ENCODE data around the gene TRAPPC6A. TPM values are rescaled to one million over a fixed set of nuclear protein-coding genes. Genes with fewer than 3 reads are reported as not detected.
A peak's percentile ranks its signal among the peaks of the same experiment; 100 is the strongest.

The TRAPPC6A gene
- total and polyA plus RNA-seq, 7 experiments from 2014 or later: 44.6 to 174 (median 55.1) TPM

- H3K27me3 Mint-ChIP-seq: no peaks in the 10 kb centered on the region
- no peak for ATAC-seq
These were observed 1.9 kb upstream of the TRAPPC6A start for GRCh38 chr19:45179892-45180370.

GRCh38 chr19:45179072-45179891, 1.2 kb upstream of the TRAPPC6A start:
- Histone ChIP-seq H3K4me1 (ENCODE audit: control insufficient read depth in 2 of 2, insufficient read depth in 2 of 2, low read length in 2 of 2) (peaks cover 23 to 28% of the 10 kb centered on the region in 2 donors), H3K27ac (ENCODE audit: low read depth, low read length) (peak overlapping the region; percentile 83), H3K36me3 (ENCODE audit: control insufficient read depth in 2 of 3, insufficient read depth in 3 of 3, low read length in 3 of 3) (peaks cover 0 to 10% (median 4%) of the 10 kb centered on the region in 3 experiments), H3K4me3 (ENCODE audit: low read length) (peak overlapping the region; percentile 83), H3K27me3 (ENCODE audit: control insufficient read depth in 2 of 2, insufficient read depth in 2 of 2, low read length in 2 of 2) (no peaks in the 10 kb centered on the region), H3K9me3 (ENCODE audit: control insufficient read depth in 2 of 3, low read length in 3 of 3) (no peaks in the 10 kb centered on the region)
- Mint-ChIP-seq H3K4me1 (peaks cover 15 to 58% (median 42%) of the 10 kb centered on the region in 7 donors), H3K9me3 (peaks cover 0 to 2% (median 0%) of the 10 kb centered on the region in 11 donors), H3K36me3 (peaks cover 0 to 13% (median 7%) of the 10 kb centered on the region in 5 donors), H3K27me3 (no peaks in the 10 kb centered on the region), H3K4me3 (peak overlapping the region; percentile 87 to 99 (median 96)), H3K27ac (peak overlapping the region; percentile 88 to 98 (median 94))
- DNase-seq (peak in 8 of 9 donors; percentile 28 to 63 (median 35)), ATAC-seq (no peak)
- CTCF ChIA-PET: interaction anchor here (0.6 to 1.7 kb wide), 5 partner anchors 8 to 138 kb away, joined by 3 to 11 read pairs (median 6); partner anchors contain the start of gene PPP1R37
- POLR2A ChIA-PET: interaction anchor here (0.6 to 3.5 kb wide), 15 partner anchors 8 to 1062 kb away, joined by 3 to 36 read pairs (median 5); partner anchors contain the start of genes CLASRP, NKPD1 and PPP1R37
- intact Hi-C loops (cut with micrococcal nuclease): loop anchor here (2.0 to 10.0 kb wide), 7 partner anchors 72 to 708 kb away; partner anchors contain the start of genes VASP (in 2 of the 2), GEMIN7 (in 1 of the 2), IRF2BP1 (in 1 of the 2) and MARK4 (in 1 of the 2)

More at GRCh38 chr19:45179892-45180370, 1.9 kb upstream of the TRAPPC6A start:
- H3K27ac ChIP-seq (ENCODE audit: low read depth, low read length): peak overlapping the region; percentile 83
- Mint-ChIP-seq H3K4me3 (peak overlapping the region; percentile 58 to 95 (median 74)), H3K36me3 (peaks cover 0 to 13% (median 7%) of the 10 kb centered on the region in 5 donors), H3K4me1 (peaks cover 17 to 60% (median 42%) of the 10 kb centered on the region in 7 donors), H3K27ac (peak overlapping the region in 5 of 9 donors; percentile 46 to 81 (median 67)), H3K9me3 (peaks cover 0 to 2% (median 0%) of the 10 kb centered on the region in 11 donors)
- no peak for DNase-seq
- H3K4me3 ChIP-seq (ENCODE audit: low read length): peak overlapping the region; percentile 83
- peaks cover 0 to 10% (median 4%) of the 10 kb centered on the region in 3 experiments for H3K36me3 ChIP-seq (ENCODE audit: control insufficient read depth in 2 of 3, insufficient read depth in 3 of 3, low read length in 3 of 3)
- H3K4me1 ChIP-seq (ENCODE audit: control insufficient read depth in 2 of 2, insufficient read depth in 2 of 2, low read length in 2 of 2): peaks cover 23 to 27% of the 10 kb centered on the region in 2 donors
- no peaks in the 10 kb centered on the region for H3K9me3 ChIP-seq (ENCODE audit: control insufficient read depth in 2 of 3, low read length in 3 of 3)
- POLR2A ChIA-PET: interaction anchor here (2.7 to 3.5 kb wide), 3 partner anchors 16 to 88 kb away, joined by 12 to 36 read pairs (median 29); partner anchors contain the start of gene PPP1R37
- H3K27me3 ChIP-seq (ENCODE audit: control insufficient read depth in 2 of 2, insufficient read depth in 2 of 2, low read length in 2 of 2): no peaks in the 10 kb centered on the region
- CTCF ChIA-PET: no interaction called here
- intact Hi-C loops (cut with micrococcal nuclease): loop anchor here (2.0 to 10.0 kb wide), 7 partner anchors 71 to 707 kb away; partner anchors contain the start of genes VASP (in 2 of the 2), GEMIN7 (in 1 of the 2), IRF2BP1 (in 1 of the 2) and MARK4 (in 1 of the 2)

GRCh38 chr19:45178262-45179071, 430 bp upstream of the TRAPPC6A start, which contains the start of gene BLOC1S3:
Gene BLOC1S3, plus strand, starts transcription at chr19:45178784. Its CDS starts 513 bp downstream, at chr19:45179297.
- DNase-seq (peak; percentile 97 to 100 (median 100)), ATAC-seq (peak; percentile 93)
- peaks cover 23 to 34% of the 10 kb centered on the region in 2 donors for H3K4me1 ChIP-seq (ENCODE audit: control insufficient read depth in 2 of 2, insufficient read depth in 2 of 2, low read length in 2 of 2)
- Mint-ChIP-seq H3K4me1 (peaks cover 9 to 63% (median 49%) of the 10 kb centered on the region in 7 donors), H3K27me3 (no peaks in the 10 kb centered on the region), H3K4me3 (peak within 1 kb of the TSS; percentile 87 to 99 (median 96)), H3K36me3 (peaks cover 0 to 13% (median 7%) of the 10 kb centered on the region in 5 donors), H3K27ac (peak within 1 kb of the TSS; percentile 88 to 98 (median 94)), H3K9me3 (peaks cover 0 to 2% (median 0%) of the 10 kb centered on the region in 11 donors)
- CTCF ChIA-PET: interaction anchor here (0.6 to 1.7 kb wide), 6 partner anchors 9 to 264 kb away, joined by 3 to 11 read pairs (median 4); partner anchors contain the start of gene PPP1R37
- intact Hi-C loops (cut with micrococcal nuclease): loop anchor here (1.0 to 10.0 kb wide), 23 partner anchors 25 to 709 kb away; partner anchors contain the start of genes CLPTM1 (in 2 of the 2), GEMIN7 (in 2 of the 2), MARK4 (in 2 of the 2) and OPA3 (in 2 of the 2)
- no peaks in the 10 kb centered on the region for H3K27me3 ChIP-seq (ENCODE audit: control insufficient read depth in 2 of 2, insufficient read depth in 2 of 2, low read length in 2 of 2)
- peaks cover 0 to 10% (median 4%) of the 10 kb centered on the region in 3 experiments for H3K36me3 ChIP-seq (ENCODE audit: control insufficient read depth in 2 of 3, insufficient read depth in 3 of 3, low read length in 3 of 3)
- no peaks in the 10 kb centered on the region for H3K9me3 ChIP-seq (ENCODE audit: control insufficient read depth in 2 of 3, low read length in 3 of 3)
- POLR2A ChIA-PET: interaction anchor here (0.6 to 3.5 kb wide), 21 partner anchors 9 to 1061 kb away, joined by 3 to 36 read pairs (median 4); partner anchors contain the start of genes CLASRP, GEMIN7, NKPD1 and PPP1R37
- H3K27ac ChIP-seq (ENCODE audit: low read depth, low read length): peak within 1 kb of the TSS; percentile 83
- peak within 1 kb of the TSS; percentile 88 for H3K4me3 ChIP-seq (ENCODE audit: low read length)

GRCh38 chr19:45175515-45176345, 2.3 kb downstream of the TRAPPC6A start:
- intact Hi-C loops (cut with micrococcal nuclease): loop anchor here (5.0 to 10.0 kb wide), 4 partner anchors 98 to 712 kb away; partner anchors contain the start of genes GEMIN7 (in 1 of the 2), IRF2BP1 (in 1 of the 2), QPCTL (in 1 of the 2) and SNRPD2 (in 1 of the 2)
- ChIA-PET POLR2A (interaction anchor here (0.7 to 1.0 kb wide), 2 partner anchors 8 to 304 kb away, joined by 3 read pairs; no protein-coding TSS in a partner anchor), CTCF (no interaction called here)
- Histone ChIP-seq H3K4me3 (ENCODE audit: low read length) (no peak overlapping the region), H3K27me3 (ENCODE audit: control insufficient read depth in 2 of 2, insufficient read depth in 2 of 2, low read length in 2 of 2) (no peaks in the 10 kb centered on the region), H3K4me1 (ENCODE audit: control insufficient read depth in 2 of 2, insufficient read depth in 2 of 2, low read length in 2 of 2) (peaks cover 34 to 48% of the 10 kb centered on the region in 2 donors), H3K36me3 (ENCODE audit: control insufficient read depth in 2 of 3, insufficient read depth in 3 of 3, low read length in 3 of 3) (no peaks in the 10 kb centered on the region), H3K27ac (ENCODE audit: low read depth, low read length) (no peak overlapping the region), H3K9me3 (ENCODE audit: control insufficient read depth in 2 of 3, low read length in 3 of 3) (no peaks in the 10 kb centered on the region)
- Mint-ChIP-seq H3K36me3 (peaks cover 0 to 4% (median 3%) of the 10 kb centered on the region in 5 donors), H3K27ac (peak overlapping the region in 8 of 9 donors; percentile 1 to 86 (median 50)), H3K9me3 (peaks cover 0 to 2% (median 0%) of the 10 kb centered on the region in 11 donors), H3K4me3 (peak overlapping the region in 9 of 10 donors; percentile 15 to 80 (median 33)), H3K4me1 (peaks cover 10 to 67% (median 50%) of the 10 kb centered on the region in 7 donors), H3K27me3 (no peaks in the 10 kb centered on the region)
- DNase-seq (no peak), ATAC-seq (no peak)

- no peaks in the 10 kb centered on the region for H3K27me3 ChIP-seq (ENCODE audit: control insufficient read depth in 2 of 2, insufficient read depth in 2 of 2, low read length in 2 of 2)
- no peaks in the 10 kb centered on the region for H3K9me3 ChIP-seq (ENCODE audit: control insufficient read depth in 2 of 3, low read length in 3 of 3)
- H3K27ac ChIP-seq (ENCODE audit: low read depth, low read length): peak overlapping the region; percentile 46
- H3K27ac Mint-ChIP-seq: peak overlapping the region in 8 of 9 donors; percentile 9 to 96 (median 72)
- peaks cover 34 to 50% of the 10 kb centered on the region in 2 donors for H3K4me1 ChIP-seq (ENCODE audit: control insufficient read depth in 2 of 2, insufficient read depth in 2 of 2, low read length in 2 of 2)
- peaks cover 0 to 2% (median 0%) of the 10 kb centered on the region in 11 donors for H3K9me3 Mint-ChIP-seq
- peaks cover 0 to 4% (median 3%) of the 10 kb centered on the region in 5 donors for H3K36me3 Mint-ChIP-seq
- H3K27me3 Mint-ChIP-seq: no peaks in the 10 kb centered on the region
- intact Hi-C loops (cut with micrococcal nuclease): loop anchor here in 1 of 2 donors (10.0 kb wide), 1 partner anchor 521 kb away; the partner anchor contains the start of genes QPCTL and SNRPD2
- ChIA-PET POLR2A (no interaction called here), CTCF (no interaction called here)
- H3K36me3 ChIP-seq (ENCODE audit: control insufficient read depth in 2 of 3, insufficient read depth in 3 of 3, low read length in 3 of 3): peaks cover 0 to under 1% (median 0%) of the 10 kb centered on the region in 3 experiments
- peak overlapping the region in 4 of 10 donors; percentile 6 to 67 (median 28) for H3K4me3 Mint-ChIP-seq
- peaks cover 12 to 67% (median 48%) of the 10 kb centered on the region in 7 donors for H3K4me1 Mint-ChIP-seq
- ATAC-seq (no peak), DNase-seq (no peak)
- H3K4me3 ChIP-seq (ENCODE audit: low read length): no peak overlapping the region
These were observed 4.2 kb downstream of the TRAPPC6A start for GRCh38 chr19:45173816-45174215.
